Activated CD4-positive, alpha-beta memory T cell treated with anti-CD3 and anti-CD28 coated beads, Interleukin-2, amount 10 ng/mL, durations not matched to agents 7 days and 5 days (primary cell): Measurements from ENCODE around the gene USP40. TPM values are rescaled to one million over a fixed set of nuclear protein-coding genes. Genes with fewer than 3 reads are reported as not detected.
A peak's percentile ranks its signal among the peaks of the same experiment; 100 is the strongest.

Experiments used
- CTCF ChIA-PET: fragments of 350-600 bp; sonication (Branson Sonifier 250); formaldehyde crosslinking; loops from one replicate; lab custom pipeline; 2021; ENCODE audit warnings: antibody characterized with exemption, inconsistent platforms; lab: Charles Lee
- POLR2A ChIA-PET: fragments of 350-600 bp; sonication (Branson Sonifier 250); formaldehyde crosslinking; loops from one replicate; lab custom pipeline; 2021; ENCODE audit warnings: antibody characterized with exemption; lab: Charles Lee
- DNase-seq: peaks from one replicate; pipeline ENCODE4 v3.0.0-alpha.2; 2020
- H3K27ac Mint-ChIP-seq: one replicate; pipeline ENCODE4 v1.8.0; 2021; ENCODE audit warnings: mild to moderate bottlenecking, mixed read lengths
- H3K27me3 Mint-ChIP-seq: one replicate; pipeline ENCODE4 v1.8.0; 2021; ENCODE audit warnings: mixed read lengths
- H3K36me3 Mint-ChIP-seq: one replicate; pipeline ENCODE4 v1.8.0; 2021; ENCODE audit warnings: low read depth, mixed read lengths
- H3K4me1 Mint-ChIP-seq: one replicate; pipeline ENCODE4 v1.8.0; 2021; ENCODE audit warnings: mixed read lengths
- H3K4me3 Mint-ChIP-seq: one replicate; pipeline ENCODE4 v1.8.0; 2021; ENCODE audit warnings: mild to moderate bottlenecking, mixed read lengths
- H3K9me3 Mint-ChIP-seq: one replicate; pipeline ENCODE4 v1.8.0; 2021; ENCODE audit warnings: mixed read lengths
- total RNA-seq, 2 experiments: library from RNA; stranded (reverse); gene quantifications; one replicate each; pipeline ENCODE4 v1.2.3, GENCODE V29; 2021

Gene USP40
- total RNA-seq, 2 experiments from 2014 or later, result 17.1 to 18.9 TPM

GRCh38 chr2:233464056-233464455 lies 102.5 kb downstream of the USP40 start:
- Mint-ChIP-seq H3K27ac (no peak overlapping the region), H3K4me1 (no peaks in the 10 kb centered on the region), H3K9me3 (no peaks in the 10 kb centered on the region), H3K27me3 (no peaks in the 10 kb centered on the region), H3K36me3 (peaks cover 47% of the 10 kb centered on the region), H3K4me3 (no peak overlapping the region)
- CTCF ChIA-PET, result no interaction called here
- POLR2A ChIA-PET, result no interaction called here
- DNase-seq, result no peak

GRCh38 chr2:233463586-233463985 lies 103.0 kb downstream of the USP40 start:
- DNase-seq, result no peak
- Mint-ChIP-seq H3K27me3 (no peaks in the 10 kb centered on the region), H3K36me3 (peaks cover 44% of the 10 kb centered on the region), H3K4me1 (no peaks in the 10 kb centered on the region), H3K27ac (no peak overlapping the region), H3K4me3 (no peak overlapping the region), H3K9me3 (no peaks in the 10 kb centered on the region)
- CTCF ChIA-PET, result no interaction called here
- POLR2A ChIA-PET, result no interaction called here

- Mint-ChIP-seq H3K9me3 (no peaks in the 10 kb centered on the region), H3K27ac (no peak overlapping the region)
- CTCF ChIA-PET, result no interaction called here
These were observed 103.6 kb downstream of the USP40 start for GRCh38 chr2:233462826-233463470.

GRCh38 chr2:233462202-233462785 lies 104.3 kb downstream of the USP40 start:
- DNase-seq, result no peak
- ChIA-PET POLR2A (no interaction called here), CTCF (no interaction called here)
- H3K4me3 Mint-ChIP-seq, result no peak overlapping the region
- H3K4me1 Mint-ChIP-seq, result no peaks in the 10 kb centered on the region
- H3K27me3 Mint-ChIP-seq, result no peaks in the 10 kb centered on the region
- no peaks in the 10 kb centered on the region for H3K9me3 Mint-ChIP-seq
- no peak overlapping the region for H3K27ac Mint-ChIP-seq
- H3K36me3 Mint-ChIP-seq, result peaks cover 47% of the 10 kb centered on the region

More at GRCh38 chr2:233462826-233463470, 103.6 kb downstream of the USP40 start:
- H3K27me3 Mint-ChIP-seq, result no peaks in the 10 kb centered on the region
- peaks cover 42% of the 10 kb centered on the region for H3K36me3 Mint-ChIP-seq
- H3K4me3 Mint-ChIP-seq, result no peak overlapping the region
- no peaks in the 10 kb centered on the region for H3K4me1 Mint-ChIP-seq
- DNase-seq, result no peak
- POLR2A ChIA-PET, result no interaction called here

GRCh38 chr2:233461481-233461891 lies 105.1 kb downstream of the USP40 start:
- POLR2A ChIA-PET, result no interaction called here
- H3K27ac Mint-ChIP-seq, result no peak overlapping the region
- no peaks in the 10 kb centered on the region for H3K27me3 Mint-ChIP-seq
- no peak for DNase-seq
- H3K4me3 Mint-ChIP-seq, result no peak overlapping the region
- H3K9me3 Mint-ChIP-seq, result no peaks in the 10 kb centered on the region
- H3K36me3 Mint-ChIP-seq, result peaks cover 45% of the 10 kb centered on the region
- CTCF ChIA-PET, result no interaction called here
- H3K4me1 Mint-ChIP-seq, result no peaks in the 10 kb centered on the region

GRCh38 chr2:233460726-233461441 lies 105.7 kb downstream of the USP40 start:
- Mint-ChIP-seq H3K4me3 (no peak overlapping the region), H3K36me3 (peaks cover 43% of the 10 kb centered on the region), H3K27ac (no peak overlapping the region), H3K9me3 (no peaks in the 10 kb centered on the region), H3K4me1 (peaks cover 4% of the 10 kb centered on the region), H3K27me3 (no peaks in the 10 kb centered on the region)
- no peak for DNase-seq
- POLR2A ChIA-PET, result no interaction called here
- CTCF ChIA-PET, result no interaction called here

GRCh38 chr2:233459426-233459825 lies 107.2 kb downstream of the USP40 start:
- Mint-ChIP-seq H3K4me3 (no peak overlapping the region), H3K4me1 (peaks cover 4% of the 10 kb centered on the region), H3K36me3 (peaks cover 56% of the 10 kb centered on the region), H3K9me3 (no peaks in the 10 kb centered on the region), H3K27me3 (no peaks in the 10 kb centered on the region), H3K27ac (no peak overlapping the region)
- CTCF ChIA-PET, result no interaction called here
- POLR2A ChIA-PET, result no interaction called here
- no peak for DNase-seq

GRCh38 chr2:233458826-233459225 lies 107.8 kb downstream of the USP40 start:
- no peak overlapping the region for H3K27ac Mint-ChIP-seq
- CTCF ChIA-PET, result interaction anchor here (0.7 kb wide), 1 partner anchor 186 kb away, joined by 4 read pairs; no protein-coding TSS in a partner anchor

GRCh38 chr2:233458031-233458610 lies 108.5 kb downstream of the USP40 start:
- DNase-seq, result no peak

More at GRCh38 chr2:233458826-233459225, 107.8 kb downstream of the USP40 start:
- POLR2A ChIA-PET, result no interaction called here
- Mint-ChIP-seq H3K4me3 (no peak overlapping the region), H3K4me1 (peaks cover 4% of the 10 kb centered on the region), H3K36me3 (peaks cover 51% of the 10 kb centered on the region), H3K27me3 (no peaks in the 10 kb centered on the region), H3K9me3 (no peaks in the 10 kb centered on the region)
- no peak for DNase-seq

GRCh38 chr2:233457356-233457755 lies 109.2 kb downstream of the USP40 start:
- POLR2A ChIA-PET, result no interaction called here
- H3K4me3 Mint-ChIP-seq, result no peak overlapping the region
- no peaks in the 10 kb centered on the region for H3K27me3 Mint-ChIP-seq
- peaks cover 52% of the 10 kb centered on the region for H3K36me3 Mint-ChIP-seq
- CTCF ChIA-PET, result interaction anchor here (1.7 kb wide), 1 partner anchor 53 kb away, joined by 6 read pairs; no protein-coding TSS in a partner anchor
- DNase-seq, result no peak
- H3K27ac Mint-ChIP-seq, result peak overlapping the region; percentile 19
- H3K4me1 Mint-ChIP-seq, result peaks cover 4% of the 10 kb centered on the region
- no peaks in the 10 kb centered on the region for H3K9me3 Mint-ChIP-seq

More at GRCh38 chr2:233458031-233458610, 108.5 kb downstream of the USP40 start:
- CTCF ChIA-PET, result interaction anchor here (0.7 kb wide), 1 partner anchor 185 kb away, joined by 4 read pairs; no protein-coding TSS in a partner anchor
- POLR2A ChIA-PET, result no interaction called here
- Mint-ChIP-seq H3K36me3 (peaks cover 51% of the 10 kb centered on the region), H3K27ac (no peak overlapping the region), H3K4me3 (no peak overlapping the region), H3K27me3 (no peaks in the 10 kb centered on the region), H3K4me1 (peaks cover 4% of the 10 kb centered on the region), H3K9me3 (no peaks in the 10 kb centered on the region)

GRCh38 chr2:233456934-233457333 lies 109.6 kb downstream of the USP40 start:
- Mint-ChIP-seq H3K9me3 (no peaks in the 10 kb centered on the region), H3K27me3 (no peaks in the 10 kb centered on the region), H3K4me3 (no peak overlapping the region), H3K27ac (peak overlapping the region; percentile 19), H3K4me1 (peaks cover 4% of the 10 kb centered on the region), H3K36me3 (peaks cover 51% of the 10 kb centered on the region)
- no peak for DNase-seq
- POLR2A ChIA-PET, result no interaction called here
- CTCF ChIA-PET, result interaction anchor here (1.0 to 1.7 kb wide), 2 partner anchors 50 to 53 kb away, joined by 3 to 6 read pairs; no protein-coding TSS in a partner anchor

- no peaks in the 10 kb centered on the region for H3K27me3 Mint-ChIP-seq
- H3K4me1 Mint-ChIP-seq, result peaks cover 4% of the 10 kb centered on the region
- no peak for DNase-seq
- POLR2A ChIA-PET, result no interaction called here
- no peaks in the 10 kb centered on the region for H3K9me3 Mint-ChIP-seq
- CTCF ChIA-PET, result interaction anchor here (1.0 to 1.7 kb wide), 2 partner anchors 49 to 52 kb away, joined by 3 to 6 read pairs; no protein-coding TSS in a partner anchor
- H3K36me3 Mint-ChIP-seq, result peaks cover 46% of the 10 kb centered on the region
- no peak overlapping the region for H3K4me3 Mint-ChIP-seq
- no peak overlapping the region for H3K27ac Mint-ChIP-seq
These were observed 110.5 kb downstream of the USP40 start for GRCh38 chr2:233456111-233456510.

- POLR2A ChIA-PET, result no interaction called here
- H3K36me3 Mint-ChIP-seq, result peaks cover 46% of the 10 kb centered on the region
These were observed 111.1 kb downstream of the USP40 start for GRCh38 chr2:233455491-233455890.

More at GRCh38 chr2:233455491-233455890, 111.1 kb downstream of the USP40 start:
- no peaks in the 10 kb centered on the region for H3K27me3 Mint-ChIP-seq
- no peak overlapping the region for H3K27ac Mint-ChIP-seq
- H3K4me1 Mint-ChIP-seq, result peaks cover 4% of the 10 kb centered on the region
- no peaks in the 10 kb centered on the region for H3K9me3 Mint-ChIP-seq
- CTCF ChIA-PET, result interaction anchor here (1.7 kb wide), 1 partner anchor 51 kb away, joined by 6 read pairs; no protein-coding TSS in a partner anchor
- DNase-seq, result no peak
- no peak overlapping the region for H3K4me3 Mint-ChIP-seq
